ENCODE data around the gene CCL14. TPM values are rescaled to one million over a fixed set of nuclear protein-coding genes. Genes with fewer than 3 reads are reported as not detected.

Gene CCL14
- total RNA-seq, 1 experiment from 2014 or later: not detected

DNA sequence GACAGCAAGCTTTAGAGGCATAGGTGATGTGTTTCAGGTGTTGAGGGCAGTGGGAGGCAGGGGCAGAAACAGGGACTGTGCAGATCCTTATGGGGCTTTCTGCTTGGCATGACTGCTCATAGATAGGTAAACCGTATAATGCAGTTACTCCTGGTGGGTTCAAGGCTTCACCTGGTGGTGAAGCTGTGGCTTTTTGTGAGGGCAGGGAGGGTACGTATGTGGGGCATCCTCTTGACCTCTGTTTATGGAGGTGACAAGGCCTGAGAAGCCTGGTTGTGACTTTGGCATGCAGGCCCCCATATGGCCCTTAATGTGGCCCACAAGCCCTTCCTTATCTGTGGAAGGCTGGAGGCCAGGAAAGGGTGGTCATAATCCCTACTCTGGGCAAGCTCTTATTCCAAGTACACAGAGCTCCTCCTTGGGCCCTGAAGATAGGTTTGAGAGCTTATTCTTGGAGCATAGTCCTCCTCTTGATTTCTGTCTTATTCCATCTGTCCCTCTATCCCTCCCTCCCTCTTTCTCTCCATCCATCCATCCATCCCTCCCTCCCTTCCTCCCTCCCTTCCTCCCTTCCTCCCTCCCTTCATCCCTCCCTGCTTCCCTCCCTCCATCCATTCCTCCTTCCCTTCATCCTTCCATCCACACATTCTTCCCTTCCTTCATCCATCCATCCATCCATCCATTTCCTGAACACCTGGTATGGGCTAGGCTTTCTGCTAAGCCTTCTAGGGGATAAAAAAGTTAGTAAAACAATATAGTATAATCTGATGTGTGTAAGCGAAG lies 3.9 kb downstream of the CCL14 start:
- no peaks in the 10 kb centered on the region for H3K9me3 Mint-ChIP-seq
- POLR2A ChIA-PET: no interaction called here
- no peak overlapping the region for H3K4me3 Mint-ChIP-seq
- CTCF ChIA-PET: interaction anchor here (0.6 to 8.5 kb wide), 11 partner anchors 13 to 500 kb away, joined by 3 to 159 read pairs (median 5); no protein-coding TSS in a partner anchor
- ATAC-seq (no peak), DNase-seq (ENCODE audit: low spot score) (no peak)
- TF ChIP-seq, protein P1, sequence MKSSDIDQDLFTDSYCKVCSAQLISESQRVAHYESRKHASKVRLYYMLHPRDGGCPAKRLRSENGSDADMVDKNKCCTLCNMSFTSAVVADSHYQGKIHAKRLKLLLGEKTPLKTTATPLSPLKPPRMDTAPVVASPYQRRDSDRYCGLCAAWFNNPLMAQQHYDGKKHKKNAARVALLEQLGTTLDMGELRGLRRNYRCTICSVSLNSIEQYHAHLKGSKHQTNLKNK (CRISPR knock-in tag; IDR thresholded peaks at IDR 0.05): no peak
- TF ChIP-seq, protein P2, sequence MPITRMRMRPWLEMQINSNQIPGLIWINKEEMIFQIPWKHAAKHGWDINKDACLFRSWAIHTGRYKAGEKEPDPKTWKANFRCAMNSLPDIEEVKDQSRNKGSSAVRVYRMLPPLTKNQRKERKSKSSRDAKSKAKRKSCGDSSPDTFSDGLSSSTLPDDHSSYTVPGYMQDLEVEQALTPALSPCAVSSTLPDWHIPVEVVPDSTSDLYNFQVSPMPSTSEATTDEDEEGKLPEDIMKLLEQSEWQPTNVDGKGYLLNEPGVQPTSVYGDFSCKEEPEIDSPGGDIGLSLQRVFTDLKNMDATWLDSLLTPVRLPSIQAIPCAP (CRISPR knock-in tag; IDR thresholded peaks at IDR 0.05): no peak
- TF ChIP-seq FOXK1 (CRISPR knock-in tag; IDR thresholded peaks at IDR 0.05): no peak
- TF ChIP-seq GTF2I (CRISPR knock-in tag; conservative IDR thresholded peaks at IDR 0.05): no peak
- TF ChIP-seq, protein P3, sequence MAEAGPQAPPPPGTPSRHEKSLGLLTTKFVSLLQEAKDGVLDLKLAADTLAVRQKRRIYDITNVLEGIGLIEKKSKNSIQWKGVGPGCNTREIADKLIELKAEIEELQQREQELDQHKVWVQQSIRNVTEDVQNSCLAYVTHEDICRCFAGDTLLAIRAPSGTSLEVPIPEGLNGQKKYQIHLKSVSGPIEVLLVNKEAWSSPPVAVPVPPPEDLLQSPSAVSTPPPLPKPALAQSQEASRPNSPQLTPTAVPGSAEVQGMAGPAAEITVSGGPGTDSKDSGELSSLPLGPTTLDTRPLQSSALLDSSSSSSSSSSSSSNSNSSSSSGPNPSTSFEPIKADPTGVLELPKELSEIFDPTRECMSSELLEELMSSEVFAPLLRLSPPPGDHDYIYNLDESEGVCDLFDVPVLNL (CRISPR knock-in tag; IDR thresholded peaks at IDR 0.05; ENCODE audit: borderline replicate concordance, low read depth): no peak
- TF ChIP-seq TEAD4 (CRISPR knock-in tag; IDR thresholded peaks at IDR 0.05): no peak
- no peak for TF ChIP-seq NR3C1 (CRISPR knock-in tag; conservative IDR thresholded peaks at IDR 0.05; ENCODE audit: low read depth)
- TF ChIP-seq ZNF423 (CRISPR knock-in tag; IDR thresholded peaks at IDR 0.05): no peak
- no peak for TF ChIP-seq TEAD1 (CRISPR knock-in tag; IDR thresholded peaks at IDR 0.05)
- TF ChIP-seq ZNF121 (CRISPR knock-in tag; IDR thresholded peaks at IDR 0.05): no peak
- no peak for TF ChIP-seq MXD4 (CRISPR knock-in tag; IDR thresholded peaks at IDR 0.05; ENCODE audit: borderline replicate concordance)
- TF ChIP-seq NFATC4 (CRISPR knock-in tag; IDR thresholded peaks at IDR 0.05): no peak
- TF ChIP-seq, protein P4, sequence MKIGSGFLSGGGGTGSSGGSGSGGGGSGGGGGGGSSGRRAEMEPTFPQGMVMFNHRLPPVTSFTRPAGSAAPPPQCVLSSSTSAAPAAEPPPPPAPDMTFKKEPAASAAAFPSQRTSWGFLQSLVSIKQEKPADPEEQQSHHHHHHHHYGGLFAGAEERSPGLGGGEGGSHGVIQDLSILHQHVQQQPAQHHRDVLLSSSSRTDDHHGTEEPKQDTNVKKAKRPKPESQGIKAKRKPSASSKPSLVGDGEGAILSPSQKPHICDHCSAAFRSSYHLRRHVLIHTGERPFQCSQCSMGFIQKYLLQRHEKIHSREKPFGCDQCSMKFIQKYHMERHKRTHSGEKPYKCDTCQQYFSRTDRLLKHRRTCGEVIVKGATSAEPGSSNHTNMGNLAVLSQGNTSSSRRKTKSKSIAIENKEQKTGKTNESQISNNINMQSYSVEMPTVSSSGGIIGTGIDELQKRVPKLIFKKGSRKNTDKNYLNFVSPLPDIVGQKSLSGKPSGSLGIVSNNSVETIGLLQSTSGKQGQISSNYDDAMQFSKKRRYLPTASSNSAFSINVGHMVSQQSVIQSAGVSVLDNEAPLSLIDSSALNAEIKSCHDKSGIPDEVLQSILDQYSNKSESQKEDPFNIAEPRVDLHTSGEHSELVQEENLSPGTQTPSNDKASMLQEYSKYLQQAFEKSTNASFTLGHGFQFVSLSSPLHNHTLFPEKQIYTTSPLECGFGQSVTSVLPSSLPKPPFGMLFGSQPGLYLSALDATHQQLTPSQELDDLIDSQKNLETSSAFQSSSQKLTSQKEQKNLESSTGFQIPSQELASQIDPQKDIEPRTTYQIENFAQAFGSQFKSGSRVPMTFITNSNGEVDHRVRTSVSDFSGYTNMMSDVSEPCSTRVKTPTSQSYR (CRISPR knock-in tag; IDR thresholded peaks at IDR 0.05): no peak
- TF ChIP-seq ZBTB21 (CRISPR knock-in tag; IDR thresholded peaks at IDR 0.05; ENCODE audit: borderline replicate concordance): no peak
- TF ChIP-seq, protein P5, sequence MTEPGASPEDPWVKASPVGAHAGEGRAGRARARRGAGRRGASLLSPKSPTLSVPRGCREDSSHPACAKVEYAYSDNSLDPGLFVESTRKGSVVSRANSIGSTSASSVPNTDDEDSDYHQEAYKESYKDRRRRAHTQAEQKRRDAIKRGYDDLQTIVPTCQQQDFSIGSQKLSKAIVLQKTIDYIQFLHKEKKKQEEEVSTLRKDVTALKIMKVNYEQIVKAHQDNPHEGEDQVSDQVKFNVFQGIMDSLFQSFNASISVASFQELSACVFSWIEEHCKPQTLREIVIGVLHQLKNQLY (CRISPR knock-in tag; IDR thresholded peaks at IDR 0.05): no peak
- TF ChIP-seq SP1 (CRISPR knock-in tag; conservative IDR thresholded peaks at IDR 0.05): no peak
- no peaks in the 10 kb centered on the region; the same call in 1 of the 2 replicates for H3K27me3 Mint-ChIP-seq (ENCODE audit: low read depth)
- no peaks in the 10 kb centered on the region for H3K4me1 Mint-ChIP-seq
- H3K36me3 Mint-ChIP-seq: no peaks in the 10 kb centered on the region
- no peak overlapping the region for H3K27ac Mint-ChIP-seq

DNA sequence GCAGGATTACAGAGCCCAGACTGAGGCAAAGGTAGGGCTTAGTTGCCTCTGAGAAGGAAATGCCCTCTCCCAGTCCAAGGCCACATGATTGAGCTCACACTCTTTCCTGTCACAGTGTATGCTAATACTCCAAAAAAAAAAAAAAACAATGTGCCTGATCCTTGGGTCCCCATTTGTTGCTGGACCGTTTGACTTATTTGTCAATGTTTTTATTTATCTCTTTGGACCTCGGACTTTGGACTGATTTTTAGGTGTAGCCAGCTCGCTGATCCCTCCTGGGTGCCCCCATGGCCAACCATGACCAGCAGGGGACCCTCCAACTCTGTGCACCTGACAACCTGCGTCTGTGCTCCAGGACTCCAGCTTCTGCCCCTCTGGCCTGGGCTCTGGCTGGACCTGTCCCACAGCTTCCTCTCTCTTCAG lies 4.6 kb downstream of the CCL14 start:
- no peak overlapping the region for H3K27ac Mint-ChIP-seq
- no peaks in the 10 kb centered on the region for H3K9me3 Mint-ChIP-seq
- H3K36me3 Mint-ChIP-seq: no peaks in the 10 kb centered on the region
- CTCF ChIA-PET: interaction anchor here (0.6 to 8.5 kb wide), 14 partner anchors 12 to 504 kb away, joined by 3 to 159 read pairs (median 4); no protein-coding TSS in a partner anchor
- POLR2A ChIA-PET: no interaction called here
- H3K4me1 Mint-ChIP-seq: no peaks in the 10 kb centered on the region
- ATAC-seq: peak; percentile 75
- TF ChIP-seq ZNF317 (CRISPR knock-in tag; IDR thresholded peaks at IDR 0.05; ENCODE audit: borderline replicate concordance, low read depth) (no peak), IRF2 (CRISPR knock-in tag; IDR thresholded peaks at IDR 0.05; ENCODE audit: borderline replicate concordance, low read depth) (no peak), HMGA2 (CRISPR knock-in tag; IDR thresholded peaks at IDR 0.05) (no peak), FOXK1 (CRISPR knock-in tag; IDR thresholded peaks at IDR 0.05) (no peak), FOXJ3 (CRISPR knock-in tag; IDR thresholded peaks at IDR 0.05; ENCODE audit: borderline replicate concordance) (no peak), KAT7 (CRISPR knock-in tag; IDR thresholded peaks at IDR 0.05; ENCODE audit: borderline replicate concordance) (no peak), ESRRA (CRISPR knock-in tag; IDR thresholded peaks at IDR 0.05; ENCODE audit: borderline replicate concordance) (no peak)
- TF ChIP-seq, protein P6, sequence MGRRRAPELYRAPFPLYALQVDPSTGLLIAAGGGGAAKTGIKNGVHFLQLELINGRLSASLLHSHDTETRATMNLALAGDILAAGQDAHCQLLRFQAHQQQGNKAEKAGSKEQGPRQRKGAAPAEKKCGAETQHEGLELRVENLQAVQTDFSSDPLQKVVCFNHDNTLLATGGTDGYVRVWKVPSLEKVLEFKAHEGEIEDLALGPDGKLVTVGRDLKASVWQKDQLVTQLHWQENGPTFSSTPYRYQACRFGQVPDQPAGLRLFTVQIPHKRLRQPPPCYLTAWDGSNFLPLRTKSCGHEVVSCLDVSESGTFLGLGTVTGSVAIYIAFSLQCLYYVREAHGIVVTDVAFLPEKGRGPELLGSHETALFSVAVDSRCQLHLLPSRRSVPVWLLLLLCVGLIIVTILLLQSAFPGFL (CRISPR knock-in tag; IDR thresholded peaks at IDR 0.05; ENCODE audit: borderline replicate concordance): no peak
- TF ChIP-seq, protein P7, sequence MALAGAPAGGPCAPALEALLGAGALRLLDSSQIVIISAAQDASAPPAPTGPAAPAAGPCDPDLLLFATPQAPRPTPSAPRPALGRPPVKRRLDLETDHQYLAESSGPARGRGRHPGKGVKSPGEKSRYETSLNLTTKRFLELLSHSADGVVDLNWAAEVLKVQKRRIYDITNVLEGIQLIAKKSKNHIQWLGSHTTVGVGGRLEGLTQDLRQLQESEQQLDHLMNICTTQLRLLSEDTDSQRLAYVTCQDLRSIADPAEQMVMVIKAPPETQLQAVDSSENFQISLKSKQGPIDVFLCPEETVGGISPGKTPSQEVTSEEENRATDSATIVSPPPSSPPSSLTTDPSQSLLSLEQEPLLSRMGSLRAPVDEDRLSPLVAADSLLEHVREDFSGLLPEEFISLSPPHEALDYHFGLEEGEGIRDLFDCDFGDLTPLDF (CRISPR knock-in tag; IDR thresholded peaks at IDR 0.05): no peak
- DNase-seq (ENCODE audit: low spot score): peak; percentile 61
- H3K27me3 Mint-ChIP-seq (ENCODE audit: low read depth): no peaks in the 10 kb centered on the region; the same call in 1 of the 2 replicates
- H3K4me3 Mint-ChIP-seq: no peak overlapping the region
